Peyer's patch (tissue), 4 donors: Measurements from ENCODE around the gene NFIB. TPM values are rescaled to one million over a fixed set of nuclear protein-coding genes. Genes with fewer than 3 reads are reported as not detected.

Experiments
- DNase-seq, 3 donors: peaks; one replicate each; pipeline ENCODE4 v3.0.0-alpha.2; 2017 to 2019
- H3K27ac ChIP-seq, 4 donors: fragments of 200-600 bp; sonication (generic); one replicate each; pipeline ENCODE4 v1.5.1; 2016 to 2019
- H3K27me3 ChIP-seq, 2 donors: fragments of 200-600 bp; sonication (generic); one replicate each; pipeline ENCODE4 v1.5.1; 2019
- H3K36me3 ChIP-seq, 3 donors: fragments of 200-600 bp; sonication (generic); one replicate each; pipeline ENCODE4 v1.5.1; 2016 to 2019
- H3K4me1 ChIP-seq, 4 donors: fragments of 200-600 bp; sonication (generic); one replicate each; pipeline ENCODE4 v1.5.1; 2016 to 2019
- H3K4me3 ChIP-seq, 4 donors: fragments of 200-600 bp; sonication (generic); 1 replicate in 3 of 4; 2 replicates in 1 of 4; pipeline ENCODE4 v1.5.1; 2016 to 2019; ENCODE audit warnings: mild to moderate bottlenecking in 1 of 4
- H3K9me3 ChIP-seq, 4 donors: fragments of 200-600 bp; sonication (generic); one replicate each; pipeline ENCODE4 v1.5.1; 2016 to 2019; ENCODE audit warnings: mild to moderate bottlenecking in 1 of 4
- CTCF ChIP-seq, 6 experiments: fragments of 450-650 bp in 4 of 6; fragments of 200-600 bp in 2 of 6; sonication (generic) in 1 of 6; IDR thresholded peaks; one replicate each; pipeline ENCODE4 v1.5.1; 2017 to 2019; ENCODE audit warnings: antibody characterized with exemption in 6 of 6, mild to moderate bottlenecking in 3 of 6, moderate library complexity in 1 of 6
- POLR2A ChIP-seq, 2 donors: fragments of 450-650 bp; IDR thresholded peaks; one replicate each; pipeline ENCODE4 v1.5.1; 2017; ENCODE audit warnings: antibody characterized with exemption in 2 of 2, mild to moderate bottlenecking in 2 of 2, moderate library complexity in 2 of 2
- total RNA-seq, 4 donors: library from RNA; depleted of rRNA; stranded (reverse); fragments of >200 nt; gene quantifications; one replicate each; pipeline ENCODE4 v1.1.0, GENCODE V29; 2016

Gene NFIB
- total RNA-seq, 4 donors from 2014 or later: 89.7 to 229 (median 159) TPM

GRCh38 chr9:14246951-14247350 is 67.0 kb downstream of the NFIB start:
- H3K27ac ChIP-seq: no peak overlapping the region
- no peak for DNase-seq
- no peaks in the 10 kb centered on the region for H3K27me3 ChIP-seq
- no peaks in the 10 kb centered on the region for H3K9me3 ChIP-seq
- H3K4me3 ChIP-seq: no peak overlapping the region
- H3K4me1 ChIP-seq: peaks cover 0 to 23% (median 0%) of the 10 kb centered on the region in 4 donors
- no peak for TF ChIP-seq POLR2A (IDR thresholded peaks at IDR 0.05)
- TF ChIP-seq CTCF (IDR thresholded peaks at IDR 0.05): no peak
- H3K36me3 ChIP-seq: no peaks in the 10 kb centered on the region

GRCh38 chr9:14245901-14246525 is 67.9 kb downstream of the NFIB start:
- no peaks in the 10 kb centered on the region for H3K36me3 ChIP-seq
- no peak overlapping the region for H3K27ac ChIP-seq
- peaks cover 0 to 13% (median 0%) of the 10 kb centered on the region in 4 donors for H3K4me1 ChIP-seq
- H3K4me3 ChIP-seq: no peak overlapping the region
- no peaks in the 10 kb centered on the region for H3K27me3 ChIP-seq
- no peaks in the 10 kb centered on the region for H3K9me3 ChIP-seq
- TF ChIP-seq POLR2A (IDR thresholded peaks at IDR 0.05) (no peak), CTCF (IDR thresholded peaks at IDR 0.05) (no peak)
- no peak for DNase-seq

- no peaks in the 10 kb centered on the region for H3K27me3 ChIP-seq
- no peaks in the 10 kb centered on the region for H3K9me3 ChIP-seq
- TF ChIP-seq POLR2A (IDR thresholded peaks at IDR 0.05) (no peak), CTCF (IDR thresholded peaks at IDR 0.05) (no peak)
- no peak for DNase-seq
- no peak overlapping the region for H3K27ac ChIP-seq
- H3K36me3 ChIP-seq: no peaks in the 10 kb centered on the region
- no peak overlapping the region for H3K4me3 ChIP-seq
- peaks cover 0 to 10% (median 0%) of the 10 kb centered on the region in 4 donors for H3K4me1 ChIP-seq
These were observed 70.4 kb downstream of the NFIB start for GRCh38 chr9:14243514-14244042.

- Histone ChIP-seq H3K4me1 (peaks cover 0 to 17% (median 0%) of the 10 kb centered on the region in 4 donors), H3K27ac (no peak overlapping the region), H3K9me3 (no peaks in the 10 kb centered on the region), H3K4me3 (no peak overlapping the region), H3K27me3 (no peaks in the 10 kb centered on the region), H3K36me3 (no peaks in the 10 kb centered on the region)
- DNase-seq: no peak
- TF ChIP-seq CTCF (IDR thresholded peaks at IDR 0.05) (no peak), POLR2A (IDR thresholded peaks at IDR 0.05) (no peak)
These were observed 71.7 kb downstream of the NFIB start for GRCh38 chr9:14242150-14242805.

GRCh38 chr9:14240537-14240936 is 73.4 kb downstream of the NFIB start:
- Histone ChIP-seq H3K27me3 (no peaks in the 10 kb centered on the region), H3K36me3 (no peaks in the 10 kb centered on the region), H3K9me3 (no peaks in the 10 kb centered on the region), H3K27ac (no peak overlapping the region), H3K4me1 (peaks cover 0 to 17% (median 0%) of the 10 kb centered on the region in 4 donors), H3K4me3 (no peak overlapping the region)
- TF ChIP-seq POLR2A (IDR thresholded peaks at IDR 0.05) (no peak), CTCF (IDR thresholded peaks at IDR 0.05) (no peak)
- DNase-seq: no peak
